A549 (cell line): ENCODE data around the gene TCTN1. TPM values are rescaled to one million over a fixed set of nuclear protein-coding genes. Genes with fewer than 3 reads are reported as not detected.

ENCODE experiments used
- ATAC-seq, 2 experiments: fragments of 200-7000 bp in 1 of 2; fragments of >200 bp in 1 of 2; cut with Nextera tagmentation in 1 of 2; cut with Tn5 transposase in 1 of 2; 3 replicates each; pipeline versions ENCODE4 v1.8.0 to v1.9.1; 2018 to 2020; ENCODE audit warnings: mild to moderate bottlenecking in 1 of 2, moderate library complexity in 1 of 2
- CTCF ChIA-PET: fragments of 300-600 bp; sonication (Branson Sonifier 250); formaldehyde crosslinking; extraction: SDS; loops from one replicate; lab custom pipeline; 2021; ENCODE audit warnings: antibody characterized with exemption, inconsistent platforms; lab: Yijun Ruan, JAX
- POLR2A ChIA-PET: fragments of 350-600 bp; formaldehyde crosslinking; extraction: SDS; loops from one replicate; lab custom pipeline; 2021; ENCODE audit warnings: antibody characterized with exemption, inconsistent platforms; lab: Yijun Ruan, JAX
- DNase-seq, 2 experiments: peaks; one replicate each; pipeline versions ENCODE4 v3.0.0 to v3.0.0-alpha.2; 2011 to 2016; ENCODE audit warnings: low read depth in 1 of 2, low spot score in 1 of 2
- FAIRE-seq: peaks from 2 replicates; lab custom pipeline; 2011; peaks lifted over from hg19 to GRCh38; lab: Jason Lieb, UNC
- H3K27ac ChIP-seq, 2 experiments: fragments of >200 bp; sonication (Bioruptor Twin); formaldehyde crosslinking; 3 replicates each; pipeline ENCODE4 v1.5.1; 2016 to 2017
- H3K4me1 ChIP-seq: fragments of >200 bp; sonication (Bioruptor Twin); formaldehyde crosslinking; 3 replicates; pipeline ENCODE4 v1.6.1; 2016
- H3K4me2 ChIP-seq: fragments of >200 bp; sonication (Bioruptor Twin); formaldehyde crosslinking; 3 replicates; pipeline ENCODE4 v1.6.1; 2016
- H3K4me3 ChIP-seq: fragments of >200 bp; sonication (Bioruptor Twin); formaldehyde crosslinking; 3 replicates; pipeline ENCODE4 v1.5.1; 2016
- H3K9me3 ChIP-seq: fragments of >200 bp; sonication (Bioruptor Twin); formaldehyde crosslinking; 3 replicates; pipeline ENCODE4 v1.6.1; 2016
- BHLHE40 ChIP-seq: IDR thresholded peaks from 2 replicates; pipeline ENCODE4 v1.6.1; 2012; ENCODE audit warnings: low read depth, low read length, inconsistent platforms
- CBX2 ChIP-seq: fragments of 200-600 bp; sonication (generic); IDR thresholded peaks from 2 replicates; pipeline ENCODE4 v1.6.1; 2016; ENCODE audit warnings: low read depth, mild to moderate bottlenecking, borderline replicate concordance
- CEBPB ChIP-seq, 2 experiments: fragments of >200 bp in 1 of 2; sonication (Bioruptor Twin) in 1 of 2; formaldehyde crosslinking in 1 of 2; IDR thresholded peaks; 2 replicates each; pipeline ENCODE4 v1.6.1; 2012 to 2016
- E2F6 ChIP-seq: IDR thresholded peaks from 2 replicates; pipeline ENCODE4 v1.6.1; 2012; ENCODE audit warnings: low read depth, borderline replicate concordance
- EHMT2 ChIP-seq: fragments of 200-600 bp; sonication (generic); IDR thresholded peaks from 2 replicates; pipeline ENCODE4 v1.6.1; 2016; ENCODE audit warnings: antibody characterized with exemption, low read depth, mild to moderate bottlenecking, moderate library complexity
- ESRRA ChIP-seq: fragments of 150-350 bp; IDR thresholded peaks from 2 replicates; pipeline ENCODE4 v1.6.1; 2014; ENCODE audit warnings: mild to moderate bottlenecking, low read length, borderline replicate concordance
- FOSB ChIP-seq: fragments of 250-450 bp; sonication (Bioruptor Pico); IDR thresholded peaks from 2 replicates; pipeline ENCODE4 v1.5.0; 2020; ENCODE audit warnings: mild to moderate bottlenecking, moderate library complexity
- HES2 ChIP-seq: fragments of >200 bp; sonication (Bioruptor Twin); formaldehyde crosslinking; IDR thresholded peaks from 2 replicates; pipeline ENCODE4 v1.6.1; 2016
- HMGXB4 ChIP-seq: fragments of 250-450 bp; sonication (Bioruptor Pico); IDR thresholded peaks from 2 replicates; pipeline ENCODE4 v1.5.0; 2021; ENCODE audit warnings: mild to moderate bottlenecking, moderate library complexity, borderline replicate concordance
- HOXB13 ChIP-seq: fragments of 250-450 bp; sonication (Bioruptor Pico); IDR thresholded peaks from 2 replicates; pipeline ENCODE4 v1.5.0; 2020; ENCODE audit warnings: low read depth, mild to moderate bottlenecking, moderate library complexity
- MAFK ChIP-seq: fragments of 450-650 bp; IDR thresholded peaks from 2 replicates; pipeline ENCODE4 v1.6.1; 2014; ENCODE audit not compliant: partially characterized antibody
- MAX ChIP-seq: IDR thresholded peaks from 2 replicates; pipeline ENCODE4 v1.6.1; 2012
- MYC ChIP-seq: IDR thresholded peaks from 2 replicates; pipeline ENCODE4 v1.6.1; 2012; ENCODE audit warnings: mild to moderate bottlenecking, inconsistent platforms, low read length, improper control_type of control experiment, borderline replicate concordance
- NPAS2 ChIP-seq: fragments of 250-450 bp; sonication (Bioruptor Pico); IDR thresholded peaks from 2 replicates; pipeline ENCODE4 v1.8.0; 2022; ENCODE audit warnings: mild to moderate bottlenecking, moderate library complexity, borderline replicate concordance
- PBX3 ChIP-seq: IDR thresholded peaks from 2 replicates; pipeline ENCODE4 v1.6.1; 2012
- RCOR1 ChIP-seq: fragments of 150-350 bp; IDR thresholded peaks from 2 replicates; pipeline ENCODE4 v1.6.1; 2014; ENCODE audit warnings: antibody characterized with exemption, low read length, low read depth
- TFCP2L1 ChIP-seq: fragments of 250-450 bp; sonication (Bioruptor Pico); IDR thresholded peaks from 2 replicates; pipeline ENCODE4 v1.5.0; 2021; ENCODE audit warnings: mild to moderate bottlenecking
- TP53 ChIP-seq: fragments of 250-450 bp; sonication (Bioruptor Pico); IDR thresholded peaks from 2 replicates; pipeline ENCODE4 v1.5.0; 2021; ENCODE audit warnings: mild to moderate bottlenecking, moderate library complexity
- USF2 ChIP-seq: fragments of 450-650 bp; IDR thresholded peaks from 2 replicates; pipeline ENCODE4 v1.6.1; 2014; ENCODE audit warnings: antibody characterized with exemption
- ZC3H11A ChIP-seq: fragments of 450-650 bp; IDR thresholded peaks from 2 replicates; pipeline ENCODE4 v1.6.1; 2014; ENCODE audit warnings: antibody characterized with exemption, mild to moderate bottlenecking
- ZNF302 ChIP-seq: fragments of 250-450 bp; sonication (Bioruptor Pico); IDR thresholded peaks from 2 replicates; pipeline ENCODE4 v1.9.0; 2021; ENCODE audit warnings: inconsistent platforms, mild to moderate bottlenecking, moderate library complexity
- ZSCAN20 ChIP-seq: fragments of 250-450 bp; sonication (Bioruptor Pico); IDR thresholded peaks from 2 replicates; pipeline ENCODE4 v1.8.0; 2022; ENCODE audit warnings: mild to moderate bottlenecking, moderate library complexity
- WGBS: methylation state at CpG from one replicate; pipeline ENCODE4 v1.1.6; 2017; ENCODE audit errors: missing lambda C conversion rate; 5-methylcytosine and 5-hydroxymethylcytosine counted together
- polyA plus RNA-seq, 4 experiments: library from polyadenylated mRNA; depleted of rRNA in 3 of 4; stranded (reverse); fragments of >200 nt; fragmentation: RNase III in 1 of 4; extraction: RNeasy Plus Mini Kit Qiagen cat#74134 plus additional on column Dnase treatment in 1 of 4; gene quantifications; 2 replicates in 3 of 4; 3 replicates in 1 of 4; pipeline ENCODE4 v1.2.3, GENCODE V29; 2011 to 2017

Gene TCTN1
- polyA plus RNA-seq, 2 of the 4 experiments (the other 2 are of a cell fraction), result 26.5 to 56.9 TPM

GRCh38 chr12:110680032-110680431 lies 66.1 kb downstream of the TCTN1 start:
- Histone ChIP-seq H3K9me3 (no peaks in the 10 kb centered on the region), H3K4me3 (no peak overlapping the region), H3K4me1 (no peaks in the 10 kb centered on the region), H3K4me2 (no peak overlapping the region), H3K27ac (no peak overlapping the region)
- 6% methylated on average over 1 of the region's 1 CpG for WGBS
- ATAC-seq (no peak), FAIRE-seq (no peak), DNase-seq (no peak)
- POLR2A ChIA-PET, result no interaction called here
- TF ChIP-seq MYC (no peak), USF2 (no peak), CBX2 (no peak), TFCP2L1 (CRISPR knock-in tag) (no peak), FOSB (CRISPR knock-in tag) (no peak), E2F6 (no peak), RCOR1 (no peak), MAX (no peak), CEBPB (IDR thresholded peaks at IDR 0.05) (no peak), BHLHE40 (no peak), EHMT2 (no peak), TP53 (CRISPR knock-in tag) (no peak), ZSCAN20 (no peak), MAFK (no peak), ZC3H11A (no peak), HES2 (no peak)
- CTCF ChIA-PET, result interaction anchor here (0.7 to 2.2 kb wide), 4 partner anchors 10 to 633 kb away, joined by 3 to 5 read pairs (median 4); no protein-coding TSS in a partner anchor

GRCh38 chr12:110683888-110684287 lies 70.0 kb downstream of the TCTN1 start:
- no peak for FAIRE-seq
- TF ChIP-seq ESRRA, result no peak
- TF ChIP-seq NPAS2, result no peak
- no peak for TF ChIP-seq TFCP2L1 (CRISPR knock-in tag)
- TF ChIP-seq ZNF302 (CRISPR knock-in tag), result no peak
- TF ChIP-seq HMGXB4 (CRISPR knock-in tag), result no peak
- no peak for TF ChIP-seq HOXB13
- no peak for TF ChIP-seq PBX3
- TF ChIP-seq, all 56 proteins: peak for 0
- ChIA-PET POLR2A (no interaction called here), CTCF (interaction anchor here (0.7 kb wide), 1 partner anchor 398 kb away, joined by 3 read pairs; no protein-coding TSS in a partner anchor)
- Histone ChIP-seq H3K4me1 (0 out of 3 replicates have a peak, but pooled peaks cover 4% of the 10 kb centered on the region), H3K4me2 (no peak overlapping the region), H3K9me3 (no peaks in the 10 kb centered on the region), H3K27ac (no peak overlapping the region), H3K4me3 (no peak overlapping the region)
- ATAC-seq (no peak), DNase-seq (no peak)
- WGBS, result 87% methylated on average over 2 of the region's 2 CpGs
